ENCODE data around the gene MAP3K3. TPM values are rescaled to one million over a fixed set of nuclear protein-coding genes. Genes with fewer than 3 reads are reported as not detected.

Gene MAP3K3
- total and polyA plus RNA-seq, 2 experiments from 2014 or later: 6.1 to 24.6 TPM

DNA sequence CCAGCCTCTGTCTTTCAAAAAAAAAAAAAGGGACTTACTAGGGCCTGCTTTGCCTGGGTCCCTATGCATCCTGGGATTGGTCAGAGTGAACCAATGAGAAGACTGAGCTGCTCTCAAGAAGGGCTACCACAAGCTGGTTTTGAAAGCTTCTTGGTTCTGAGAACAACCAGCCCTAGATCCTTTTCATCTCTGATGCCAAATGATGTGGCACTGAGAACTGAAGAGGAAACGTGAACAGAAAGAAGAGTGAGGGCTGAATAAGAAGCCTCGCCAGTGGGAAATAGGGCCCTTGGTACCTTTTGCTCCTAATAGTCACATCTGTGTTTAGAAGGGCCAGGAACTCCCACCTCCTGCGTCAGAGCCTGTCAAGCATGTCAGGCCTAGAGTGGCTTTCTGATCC is 10.9 kb upstream of the MAP3K3 start (continued):
- TF ChIP-seq, protein P1, sequence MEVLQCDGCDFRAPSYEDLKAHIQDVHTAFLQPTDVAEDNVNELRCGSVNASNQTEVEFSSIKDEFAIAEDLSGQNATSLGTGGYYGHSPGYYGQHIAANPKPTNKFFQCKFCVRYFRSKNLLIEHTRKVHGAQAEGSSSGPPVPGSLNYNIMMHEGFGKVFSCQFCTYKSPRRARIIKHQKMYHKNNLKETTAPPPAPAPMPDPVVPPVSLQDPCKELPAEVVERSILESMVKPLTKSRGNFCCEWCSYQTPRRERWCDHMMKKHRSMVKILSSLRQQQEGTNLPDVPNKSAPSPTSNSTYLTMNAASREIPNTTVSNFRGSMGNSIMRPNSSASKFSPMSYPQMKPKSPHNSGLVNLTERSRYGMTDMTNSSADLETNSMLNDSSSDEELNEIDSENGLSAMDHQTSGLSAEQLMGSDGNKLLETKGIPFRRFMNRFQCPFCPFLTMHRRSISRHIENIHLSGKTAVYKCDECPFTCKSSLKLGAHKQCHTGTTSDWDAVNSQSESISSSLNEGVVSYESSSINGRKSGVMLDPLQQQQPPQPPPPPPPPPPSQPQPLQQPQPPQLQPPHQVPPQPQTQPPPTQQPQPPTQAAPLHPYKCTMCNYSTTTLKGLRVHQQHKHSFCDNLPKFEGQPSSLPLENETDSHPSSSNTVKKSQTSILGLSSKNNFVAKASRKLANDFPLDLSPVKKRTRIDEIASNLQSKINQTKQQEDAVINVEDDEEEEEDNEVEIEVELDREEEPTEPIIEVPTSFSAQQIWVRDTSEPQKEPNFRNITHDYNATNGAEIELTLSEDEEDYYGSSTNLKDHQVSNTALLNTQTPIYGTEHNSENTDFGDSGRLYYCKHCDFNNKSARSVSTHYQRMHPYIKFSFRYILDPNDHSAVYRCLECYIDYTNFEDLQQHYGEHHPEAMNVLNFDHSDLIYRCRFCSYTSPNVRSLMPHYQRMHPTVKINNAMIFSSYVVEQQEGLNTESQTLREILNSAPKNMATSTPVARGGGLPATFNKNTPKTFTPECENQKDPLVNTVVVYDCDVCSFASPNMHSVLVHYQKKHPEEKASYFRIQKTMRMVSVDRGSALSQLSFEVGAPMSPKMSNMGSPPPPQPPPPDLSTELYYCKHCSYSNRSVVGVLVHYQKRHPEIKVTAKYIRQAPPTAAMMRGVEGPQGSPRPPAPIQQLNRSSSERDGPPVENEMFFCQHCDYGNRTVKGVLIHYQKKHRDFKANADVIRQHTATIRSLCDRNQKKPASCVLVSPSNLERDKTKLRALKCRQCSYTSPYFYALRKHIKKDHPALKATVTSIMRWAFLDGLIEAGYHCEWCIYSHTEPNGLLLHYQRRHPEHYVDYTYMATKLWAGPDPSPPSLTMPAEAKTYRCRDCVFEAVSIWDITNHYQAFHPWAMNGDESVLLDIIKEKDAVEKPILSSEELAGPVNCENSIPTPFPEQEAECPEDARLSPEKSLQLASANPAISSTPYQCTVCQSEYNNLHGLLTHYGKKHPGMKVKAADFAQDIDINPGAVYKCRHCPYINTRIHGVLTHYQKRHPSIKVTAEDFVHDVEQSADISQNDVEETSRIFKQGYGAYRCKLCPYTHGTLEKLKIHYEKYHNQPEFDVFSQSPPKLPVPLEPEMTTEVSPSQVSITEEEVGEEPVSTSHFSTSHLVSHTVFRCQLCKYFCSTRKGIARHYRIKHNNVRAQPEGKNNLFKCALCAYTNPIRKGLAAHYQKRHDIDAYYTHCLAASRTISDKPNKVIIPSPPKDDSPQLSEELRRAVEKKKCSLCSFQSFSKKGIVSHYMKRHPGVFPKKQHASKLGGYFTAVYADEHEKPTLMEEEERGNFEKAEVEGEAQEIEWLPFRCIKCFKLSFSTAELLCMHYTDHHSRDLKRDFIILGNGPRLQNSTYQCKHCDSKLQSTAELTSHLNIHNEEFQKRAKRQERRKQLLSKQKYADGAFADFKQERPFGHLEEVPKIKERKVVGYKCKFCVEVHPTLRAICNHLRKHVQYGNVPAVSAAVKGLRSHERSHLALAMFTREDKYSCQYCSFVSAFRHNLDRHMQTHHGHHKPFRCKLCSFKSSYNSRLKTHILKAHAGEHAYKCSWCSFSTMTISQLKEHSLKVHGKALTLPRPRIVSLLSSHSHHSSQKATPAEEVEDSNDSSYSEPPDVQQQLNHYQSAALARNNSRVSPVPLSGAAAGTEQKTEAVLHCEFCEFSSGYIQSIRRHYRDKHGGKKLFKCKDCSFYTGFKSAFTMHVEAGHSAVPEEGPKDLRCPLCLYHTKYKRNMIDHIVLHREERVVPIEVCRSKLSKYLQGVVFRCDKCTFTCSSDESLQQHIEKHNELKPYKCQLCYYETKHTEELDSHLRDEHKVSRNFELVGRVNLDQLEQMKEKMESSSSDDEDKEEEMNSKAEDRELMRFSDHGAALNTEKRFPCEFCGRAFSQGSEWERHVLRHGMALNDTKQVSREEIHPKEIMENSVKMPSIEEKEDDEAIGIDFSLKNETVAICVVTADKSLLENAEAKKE (CRISPR knock-in tag; IDR thresholded peaks at IDR 0.05): no peak
- TF ChIP-seq ZNF331 (CRISPR knock-in tag; IDR thresholded peaks at IDR 0.05; ENCODE audit: low read depth) (no peak), ZNF114 (CRISPR knock-in tag; IDR thresholded peaks at IDR 0.05) (no peak)
- TF ChIP-seq, protein P2, sequence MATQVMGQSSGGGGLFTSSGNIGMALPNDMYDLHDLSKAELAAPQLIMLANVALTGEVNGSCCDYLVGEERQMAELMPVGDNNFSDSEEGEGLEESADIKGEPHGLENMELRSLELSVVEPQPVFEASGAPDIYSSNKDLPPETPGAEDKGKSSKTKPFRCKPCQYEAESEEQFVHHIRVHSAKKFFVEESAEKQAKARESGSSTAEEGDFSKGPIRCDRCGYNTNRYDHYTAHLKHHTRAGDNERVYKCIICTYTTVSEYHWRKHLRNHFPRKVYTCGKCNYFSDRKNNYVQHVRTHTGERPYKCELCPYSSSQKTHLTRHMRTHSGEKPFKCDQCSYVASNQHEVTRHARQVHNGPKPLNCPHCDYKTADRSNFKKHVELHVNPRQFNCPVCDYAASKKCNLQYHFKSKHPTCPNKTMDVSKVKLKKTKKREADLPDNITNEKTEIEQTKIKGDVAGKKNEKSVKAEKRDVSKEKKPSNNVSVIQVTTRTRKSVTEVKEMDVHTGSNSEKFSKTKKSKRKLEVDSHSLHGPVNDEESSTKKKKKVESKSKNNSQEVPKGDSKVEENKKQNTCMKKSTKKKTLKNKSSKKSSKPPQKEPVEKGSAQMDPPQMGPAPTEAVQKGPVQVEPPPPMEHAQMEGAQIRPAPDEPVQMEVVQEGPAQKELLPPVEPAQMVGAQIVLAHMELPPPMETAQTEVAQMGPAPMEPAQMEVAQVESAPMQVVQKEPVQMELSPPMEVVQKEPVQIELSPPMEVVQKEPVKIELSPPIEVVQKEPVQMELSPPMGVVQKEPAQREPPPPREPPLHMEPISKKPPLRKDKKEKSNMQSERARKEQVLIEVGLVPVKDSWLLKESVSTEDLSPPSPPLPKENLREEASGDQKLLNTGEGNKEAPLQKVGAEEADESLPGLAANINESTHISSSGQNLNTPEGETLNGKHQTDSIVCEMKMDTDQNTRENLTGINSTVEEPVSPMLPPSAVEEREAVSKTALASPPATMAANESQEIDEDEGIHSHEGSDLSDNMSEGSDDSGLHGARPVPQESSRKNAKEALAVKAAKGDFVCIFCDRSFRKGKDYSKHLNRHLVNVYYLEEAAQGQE (IDR thresholded peaks at IDR 0.05; ENCODE audit: unreplicated experiment): no peak

DNA sequence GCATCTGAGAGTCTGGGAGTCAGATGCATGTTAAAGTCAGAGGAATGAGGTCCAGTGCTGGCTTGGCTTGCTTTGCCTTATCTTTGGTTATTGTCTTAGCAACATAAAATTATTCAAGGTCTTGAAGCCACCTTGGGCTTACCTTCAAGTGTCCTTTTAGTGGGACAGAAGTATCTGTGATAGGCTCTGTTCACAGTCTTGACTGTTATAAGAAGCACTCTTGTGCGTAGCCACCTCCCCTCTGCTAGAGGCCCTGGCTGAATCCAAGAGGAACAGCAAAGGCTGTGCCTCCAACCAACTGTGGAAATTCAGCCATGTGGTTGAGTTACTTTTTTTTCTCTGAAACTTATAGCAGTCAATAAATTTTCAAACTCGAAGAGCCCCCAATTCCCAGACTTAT is 8.6 kb upstream of the MAP3K3 start:
- Histone ChIP-seq H3K4me3 (no peak overlapping the region), H3K27ac (ENCODE audit: low read depth) (no peak overlapping the region)
- H3K27ac Mint-ChIP-seq: no peak overlapping the region
- TF ChIP-seq ZNF331 (CRISPR knock-in tag; IDR thresholded peaks at IDR 0.05; ENCODE audit: low read depth): no peak
- no peak for TF ChIP-seq EZH2phosphoT487 (IDR thresholded peaks at IDR 0.05; ENCODE audit: unreplicated experiment)
- TF ChIP-seq EZH2 (IDR thresholded peaks at IDR 0.05; ENCODE audit: low read depth, unreplicated experiment): no peak
- TF ChIP-seq POLR2AphosphoS5 (IDR thresholded peaks at IDR 0.05; ENCODE audit: low read depth): no peak
- no peak for TF ChIP-seq STAT1 (IDR thresholded peaks at IDR 0.05; ENCODE audit: unreplicated experiment)
- TF ChIP-seq JUNB (IDR thresholded peaks at IDR 0.05; ENCODE audit: unreplicated experiment): no peak

More for the DNA sequence above, 8.6 kb upstream of the MAP3K3 start:
- H3F3A ChIP-seq (replicated peaks; ENCODE audit: low read depth): 0 out of 2 replicates have a peak, but pooled peaks cover 3% of the 10 kb centered on the region
- no peaks in the 10 kb centered on the region for H3K27me3 ChIP-seq (ENCODE audit: insufficient read depth)
- no peaks in the 10 kb centered on the region for H3K36me3 ChIP-seq (ENCODE audit: insufficient read depth)
- H3K4me2 ChIP-seq: no peak overlapping the region
- Mint-ChIP-seq H3K36me3 (ENCODE audit: low read depth) (peaks cover 12% of the 10 kb centered on the region; the same call in 2 of the 3 replicates), H3K27me3 (ENCODE audit: insufficient read depth, low read depth, poor library complexity) (peaks cover 3% of the 10 kb centered on the region), H3K4me1 (no peaks in the 10 kb centered on the region), H3K9me3 (no peaks in the 10 kb centered on the region), H3K4me3 (no peak overlapping the region)
- no peaks in the 10 kb centered on the region for H3K4me1 ChIP-seq (ENCODE audit: insufficient read depth)
- DNase-seq (ENCODE audit: low spot score) (no peak), ATAC-seq (no peak)
- H4K20me1 ChIP-seq (replicated peaks; ENCODE audit: insufficient read depth): no peaks in the 10 kb centered on the region
- H3K9me2 ChIP-seq (ENCODE audit: insufficient read depth): no peaks in the 10 kb centered on the region
- no peaks in the 10 kb centered on the region for H3K79me2 ChIP-seq (replicated peaks; ENCODE audit: insufficient read depth)
- no peak overlapping the region for H2AFZ ChIP-seq
